Head of caudate nucleus (tissue), 42 donors: ENCODE measurements around the gene SUGP2.
A peak's percentile ranks its signal among the peaks of the same experiment; 100 is the strongest.
"Not testable (repeated sequence)": the region's sequence is repeated elsewhere in the genome, so short reads cannot be mapped to it uniquely, and the experiment has no call there.

Experiments used
- DNase-seq, 42 donors: peaks; one replicate each; pipeline versions ENCODE4 v3.0.0 to v3.0.0-alpha.2; 2020 to 2021; ENCODE audit warnings: mixed read lengths in 7 of 42
- intact Hi-C: fragments of 100-400 bp; cut with DNase I; formaldehyde crosslinking; loops from one replicate; pipeline ENCODE4 v1.15.0; 2022

SUGP2 gene

GRCh38 chr19:19043481-19043880 lies 10.2 kb upstream of the SUGP2 start:
- intact Hi-C loops, result no loop called here
- DNase-seq, result no peak

- DNase-seq, result no peak
- intact Hi-C loops, result no loop called here
These were observed 9.5 kb upstream of the SUGP2 start for GRCh38 chr19:19042732-19043280.

GRCh38 chr19:19040417-19040816 lies 7.1 kb upstream of the SUGP2 start:
- intact Hi-C loops, result no loop called here
- no peak for DNase-seq

GRCh38 chr19:19039901-19040300 lies 6.6 kb upstream of the SUGP2 start:
- intact Hi-C loops, result no loop called here

GRCh38 chr19:19034204-19034624 lies 897 bp upstream of the SUGP2 start:
- intact Hi-C loops, result no loop called here
- DNase-seq, result peak; percentile 15 to 85 (median 59)

More at GRCh38 chr19:19039901-19040300, 6.6 kb upstream of the SUGP2 start:
- no peak for DNase-seq

- intact Hi-C loops, result loop anchor here (1.0 kb wide), 1 partner anchor 30 kb away; the partner anchor contains the start of gene SLC25A42
- peak in 1 of 42 donors; percentile 30 for DNase-seq
These were observed 216 bp downstream of the SUGP2 start for GRCh38 chr19:19033176-19033425.

- intact Hi-C loops, result loop anchor here (1.0 kb wide), 1 partner anchor 31 kb away; the partner anchor contains the start of gene SLC25A42
- DNase-seq, result peak; percentile 62 to 96 (median 90)
These were observed 719 bp downstream of the SUGP2 start for GRCh38 chr19:19032420-19033175.

- DNase-seq, result no peak
- intact Hi-C loops, result no loop called here
These were observed 1.4 kb downstream of the SUGP2 start for GRCh38 chr19:19031891-19032290.

GRCh38 chr19:19028526-19028925 lies 4.8 kb downstream of the SUGP2 start:
- peak in 36 of 42 donors; percentile 7 to 77 (median 38) for DNase-seq
- intact Hi-C loops, result no loop called here

- intact Hi-C loops, result no loop called here
- DNase-seq, result no peak
These were observed 6.1 kb downstream of the SUGP2 start for GRCh38 chr19:19027228-19027627.

- peak in 11 of 42 donors; percentile 11 to 46 (median 19) for DNase-seq
- intact Hi-C loops, result no loop called here
These were observed 6.9 kb downstream of the SUGP2 start for GRCh38 chr19:19026299-19026971.

- intact Hi-C loops, result no loop called here
- DNase-seq, result no peak
These were observed 7.5 kb downstream of the SUGP2 start for GRCh38 chr19:19025861-19026260.

- DNase-seq, intact Hi-C loops: not testable (repeated sequence)
These were observed 9.9 kb downstream of the SUGP2 start for GRCh38 chr19:19023376-19023775.

- intact Hi-C loops, result no loop called here
- no peak for DNase-seq
These were observed 10.8 kb downstream of the SUGP2 start for GRCh38 chr19:19022380-19022961.

- intact Hi-C loops, result no loop called here
- peak in 1 of 42 donors; percentile 4 for DNase-seq
These were observed 12.2 kb downstream of the SUGP2 start for GRCh38 chr19:19021115-19021514.

GRCh38 chr19:19010551-19010950 lies 22.8 kb downstream of the SUGP2 start:
- intact Hi-C loops, result no loop called here
- no peak for DNase-seq

- no peak for DNase-seq
- intact Hi-C loops, result no loop called here
These were observed 23.4 kb downstream of the SUGP2 start for GRCh38 chr19:19009951-19010350.

GRCh38 chr19:19006213-19006612 lies 27.1 kb downstream of the SUGP2 start:
- intact Hi-C loops, result no loop called here
- no peak for DNase-seq

GRCh38 chr19:19004144-19004543 lies 29.2 kb downstream of the SUGP2 start:
- no peak for DNase-seq
- intact Hi-C loops, result no loop called here
